Measurements from ENCODE around the gene PLEKHM1.
"Not testable (repeated sequence)": the region's sequence is repeated elsewhere in the genome, so short reads cannot be mapped to it uniquely, and the experiment has no call there.

The PLEKHM1 gene

DNA sequence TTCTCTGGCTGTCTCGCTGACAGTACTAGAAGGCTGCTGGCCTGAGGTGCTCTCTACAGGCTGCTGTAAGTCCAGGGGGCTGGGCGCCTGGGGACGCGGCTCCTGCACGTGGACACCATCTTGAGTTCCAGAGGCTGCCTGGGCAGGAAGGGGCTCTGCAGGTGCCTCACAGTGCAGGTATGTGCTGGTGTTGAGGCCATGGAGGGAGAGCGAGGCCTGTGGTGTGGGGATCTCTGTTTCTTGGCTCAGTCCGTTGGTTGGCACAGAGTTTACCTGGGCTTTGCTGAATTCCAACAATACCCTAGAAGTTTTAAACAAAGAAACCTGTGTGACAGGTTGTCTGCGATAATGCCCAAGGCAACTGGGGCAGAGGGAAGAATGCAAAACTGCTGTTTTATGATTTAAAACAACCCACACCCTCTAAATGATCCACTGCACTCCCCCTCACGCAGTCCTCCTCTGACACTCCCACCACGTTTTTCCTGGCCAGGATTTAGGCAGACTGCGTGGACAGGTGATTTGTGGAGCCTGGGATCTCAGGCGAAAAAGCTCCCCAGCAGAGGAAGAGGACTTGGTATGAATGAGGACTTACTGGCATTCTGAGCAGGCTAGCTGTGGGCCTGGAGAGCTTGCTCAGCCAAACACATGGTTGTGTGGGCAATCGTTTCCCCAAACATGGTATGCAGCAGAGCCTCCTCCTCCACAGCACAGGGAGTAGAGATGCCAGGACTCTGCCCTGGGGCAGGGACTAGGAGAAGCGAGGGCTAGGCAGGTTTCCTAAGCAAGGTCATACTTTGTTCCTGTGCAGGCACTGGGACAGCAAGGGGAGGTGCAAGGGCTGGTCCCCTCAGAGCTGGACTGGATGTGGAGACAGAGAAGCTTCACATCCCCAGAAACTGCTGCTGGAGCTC lies 22.0 kb downstream of the PLEKHM1 start:
- not testable (repeated sequence) for DNase-seq (ENCODE audit: extremely low read depth in 1 of 2, low read depth in 1 of 2)

DNA sequence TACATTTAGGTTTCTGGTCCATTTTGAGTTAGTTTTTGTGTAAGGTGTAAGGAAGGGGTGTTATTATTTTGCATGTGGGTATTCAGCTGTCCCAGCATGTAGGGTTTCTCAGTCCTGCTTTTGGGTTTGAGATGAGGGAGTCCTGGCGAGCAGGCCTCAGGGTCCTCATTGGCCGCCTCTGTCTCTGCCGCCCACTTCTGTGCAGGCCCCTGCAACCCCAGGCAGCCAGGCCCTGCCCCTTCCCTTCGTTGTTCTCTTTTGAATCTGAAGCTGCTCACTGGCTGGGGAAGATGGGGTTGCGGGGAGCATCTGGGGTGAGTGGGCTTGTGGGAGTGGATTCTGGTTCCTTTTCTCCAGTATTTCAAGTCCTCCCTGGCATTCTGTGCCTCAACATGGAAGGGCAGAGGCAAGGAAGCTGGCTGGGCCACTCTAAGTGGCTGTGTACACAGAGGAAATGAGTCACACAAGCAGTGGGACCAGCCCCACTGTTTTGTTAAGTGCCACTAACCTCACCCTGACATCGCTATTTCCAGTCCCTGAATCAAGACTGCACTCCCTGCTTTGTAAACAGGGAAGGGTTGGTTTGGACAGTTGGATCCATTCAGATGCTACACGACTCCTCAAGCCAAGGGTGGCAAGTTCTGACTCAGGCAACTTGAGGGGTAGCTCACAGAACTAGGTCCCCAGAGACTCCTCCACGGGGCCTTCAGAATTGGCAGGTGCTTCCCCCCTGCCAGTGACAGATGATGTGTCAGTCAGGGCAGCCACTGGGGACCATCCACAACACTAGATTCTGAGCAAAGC lies 28.8 kb downstream of the PLEKHM1 start:
- DNase-seq (ENCODE audit: extremely low read depth in 1 of 2, low read depth in 1 of 2) = peak in 1 of 2 donors; percentile 44

GRCh38 chr17:45460422-45460821 lies 30.1 kb downstream of the PLEKHM1 start:
- DNase-seq (ENCODE audit: extremely low read depth in 1 of 2, low read depth in 1 of 2) = not testable (repeated sequence)

GRCh38 chr17:45454341-45454740 lies 36.2 kb downstream of the PLEKHM1 start:
- DNase-seq (ENCODE audit: extremely low read depth in 1 of 2, low read depth in 1 of 2) = not testable (repeated sequence)

DNA sequence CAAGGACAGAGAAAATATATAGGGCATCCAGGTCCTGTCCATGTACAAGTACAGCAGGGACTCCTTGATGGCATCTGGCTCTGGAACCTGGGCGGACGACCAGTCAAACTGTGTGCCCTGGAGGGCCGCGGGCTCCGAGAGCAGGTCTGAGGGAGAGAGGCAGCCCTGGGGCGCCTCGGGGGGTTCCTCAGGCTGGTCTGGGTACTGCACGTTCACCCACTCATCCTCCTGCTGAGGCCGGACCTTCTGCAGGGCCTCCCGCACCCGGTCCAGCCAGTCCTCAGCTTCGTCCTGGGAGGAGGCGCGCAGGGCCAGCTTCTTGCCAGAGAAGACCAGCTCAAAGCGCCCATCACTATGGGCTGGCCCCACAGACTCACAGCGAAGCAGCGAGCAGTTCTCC lies 36.8 kb downstream of the PLEKHM1 start:
- not testable (repeated sequence) for DNase-seq (ENCODE audit: extremely low read depth in 1 of 2, low read depth in 1 of 2)

- DNase-seq (ENCODE audit: extremely low read depth in 1 of 2, low read depth in 1 of 2) = not testable (repeated sequence)
These were observed 37.3 kb downstream of the PLEKHM1 start for GRCh38 chr17:45453225-45453534.

DNA sequence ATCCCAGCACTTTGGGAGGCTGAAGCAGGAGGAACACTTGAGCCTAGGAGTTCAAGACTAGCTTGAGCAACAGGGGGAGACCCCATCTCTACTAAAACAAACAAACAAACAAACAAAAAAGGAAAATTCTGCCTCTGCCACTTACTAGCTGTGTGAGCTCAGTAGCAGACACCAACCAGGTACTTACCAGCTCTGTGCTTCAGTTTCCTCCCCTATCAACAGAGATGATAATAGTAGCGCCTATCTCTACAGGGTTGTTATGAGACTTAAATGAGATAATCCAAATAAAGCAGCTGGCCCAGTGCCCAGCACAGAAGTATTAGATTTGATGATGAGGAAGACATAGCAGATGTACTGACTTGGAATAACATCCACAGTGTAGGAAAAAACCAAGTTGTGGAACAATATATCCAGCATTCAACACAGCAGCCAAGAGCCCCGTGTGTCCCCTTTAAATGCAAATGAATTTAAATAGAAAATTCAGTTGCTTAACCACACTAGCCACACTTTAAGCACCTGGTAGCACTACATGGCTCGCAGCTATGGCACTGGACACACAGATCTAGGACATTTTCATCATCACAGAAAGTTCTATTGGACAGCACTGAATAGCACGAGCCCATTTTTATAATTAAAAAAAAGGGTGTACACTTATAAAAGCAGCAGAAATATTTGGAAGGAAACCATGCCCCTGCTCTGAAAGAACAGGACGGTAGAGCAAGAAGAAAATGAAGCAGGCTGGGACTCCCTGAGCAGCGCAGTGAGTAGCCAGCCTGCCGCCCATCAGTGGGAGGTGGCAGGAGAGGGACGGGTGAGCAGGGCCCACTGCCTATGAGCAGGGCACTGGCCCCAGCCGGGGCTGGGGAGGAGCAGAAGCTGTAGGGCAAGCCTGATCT lies 37.9 kb downstream of the PLEKHM1 start:
- not testable (repeated sequence) for DNase-seq (ENCODE audit: extremely low read depth in 1 of 2, low read depth in 1 of 2)

GRCh38 chr17:45451660-45452059 lies 38.9 kb downstream of the PLEKHM1 start:
- not testable (repeated sequence) for DNase-seq (ENCODE audit: extremely low read depth in 1 of 2, low read depth in 1 of 2)

- no peak for DNase-seq (ENCODE audit: extremely low read depth in 1 of 2, low read depth in 1 of 2)
These were observed 39.4 kb downstream of the PLEKHM1 start for GRCh38 chr17:45451131-45451530.

DNA sequence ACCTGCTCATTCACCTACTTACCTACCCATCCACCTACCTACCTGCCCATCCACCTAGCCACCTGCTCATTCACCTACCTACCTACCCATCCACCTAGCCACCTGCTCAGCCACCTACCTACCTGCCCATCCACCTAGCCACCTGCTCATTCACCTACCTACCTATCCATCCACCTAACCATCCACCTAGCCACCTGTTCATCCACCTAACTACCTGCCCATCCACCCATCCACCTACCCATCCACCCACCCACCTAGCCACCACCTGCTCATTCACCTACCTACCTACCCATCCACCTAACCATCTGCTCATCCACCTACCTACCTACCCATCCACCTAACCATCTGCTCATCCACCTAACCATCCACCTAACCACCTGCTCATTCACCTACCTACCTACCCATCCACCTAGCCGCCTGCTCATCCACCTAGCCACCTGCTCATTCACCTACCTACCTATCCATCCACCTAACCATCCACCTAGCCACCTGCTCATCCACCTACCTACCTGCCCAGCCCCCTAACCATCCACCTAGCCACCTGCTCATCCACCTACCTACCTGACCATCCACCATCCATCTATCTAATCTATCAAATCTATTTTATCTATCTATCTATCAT lies 40.7 kb downstream of the PLEKHM1 start:
- DNase-seq (ENCODE audit: extremely low read depth in 1 of 2, low read depth in 1 of 2) = not testable (repeated sequence)

DNA sequence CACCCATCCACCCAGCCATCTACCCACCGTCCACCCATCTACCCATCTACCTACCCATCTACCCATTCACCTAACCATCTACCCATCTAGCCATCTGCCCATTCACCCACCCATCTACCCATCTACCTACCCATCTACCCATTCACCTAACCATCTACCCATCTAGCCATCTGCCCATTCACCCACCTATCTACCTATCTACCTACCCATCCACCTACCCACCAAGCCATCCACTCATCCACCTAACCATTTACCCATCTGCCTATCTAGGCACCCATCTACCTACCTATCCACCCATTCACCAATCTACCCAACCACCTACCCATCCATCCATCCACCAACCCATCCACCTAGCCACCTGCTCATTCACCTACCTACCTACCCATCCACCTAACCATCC lies 41.3 kb downstream of the PLEKHM1 start:
- not testable (repeated sequence) for DNase-seq (ENCODE audit: extremely low read depth in 1 of 2, low read depth in 1 of 2)

GRCh38 chr17:45448483-45448882 lies 42.0 kb downstream of the PLEKHM1 start:
- DNase-seq (ENCODE audit: extremely low read depth in 1 of 2, low read depth in 1 of 2) = not testable (repeated sequence)

DNA sequence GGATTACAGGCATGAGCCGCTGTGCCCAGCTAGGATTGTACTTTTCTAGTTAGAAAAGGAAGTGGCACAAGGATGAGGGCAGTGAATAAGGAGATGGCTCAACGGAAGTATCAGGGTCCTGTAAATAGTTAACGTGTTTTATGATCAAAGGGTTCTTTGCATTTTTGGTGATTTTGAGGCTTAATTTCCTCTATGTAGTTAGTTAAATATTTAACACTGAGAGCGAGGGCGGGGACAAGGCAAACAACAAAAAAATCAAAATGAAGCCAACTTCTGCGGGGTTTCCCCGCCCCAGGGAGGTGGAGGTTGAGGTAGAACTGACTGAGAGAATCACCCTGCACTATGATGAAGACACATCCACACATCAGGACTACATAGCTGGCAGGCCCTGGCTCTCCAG lies 42.5 kb downstream of the PLEKHM1 start:
- DNase-seq (ENCODE audit: extremely low read depth in 1 of 2, low read depth in 1 of 2) = not testable (repeated sequence)

DNA sequence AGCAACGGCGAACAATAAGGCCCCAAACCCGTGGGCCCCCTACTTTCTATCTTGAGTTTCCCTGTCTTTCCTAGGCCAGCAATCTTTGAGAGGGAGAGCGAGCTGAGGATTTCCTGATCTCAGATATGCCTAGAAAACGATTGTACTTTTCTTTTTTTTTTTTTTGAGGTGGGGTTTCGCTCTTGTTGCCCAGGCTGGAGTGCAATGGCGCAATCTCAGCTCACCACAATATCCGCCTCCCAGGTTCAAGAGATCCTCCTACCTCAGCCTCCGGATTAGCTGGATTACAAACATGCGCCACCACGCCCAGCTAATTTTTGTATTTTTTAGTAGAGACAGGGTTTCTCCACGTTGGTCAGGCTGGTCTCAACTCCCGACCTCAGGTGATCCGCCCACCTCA lies 42.9 kb downstream of the PLEKHM1 start:
- DNase-seq (ENCODE audit: extremely low read depth in 1 of 2, low read depth in 1 of 2) = not testable (repeated sequence)

GRCh38 chr17:45446872-45447625 lies 43.5 kb downstream of the PLEKHM1 start:
- not testable (repeated sequence) for DNase-seq (ENCODE audit: extremely low read depth in 1 of 2, low read depth in 1 of 2)

DNA sequence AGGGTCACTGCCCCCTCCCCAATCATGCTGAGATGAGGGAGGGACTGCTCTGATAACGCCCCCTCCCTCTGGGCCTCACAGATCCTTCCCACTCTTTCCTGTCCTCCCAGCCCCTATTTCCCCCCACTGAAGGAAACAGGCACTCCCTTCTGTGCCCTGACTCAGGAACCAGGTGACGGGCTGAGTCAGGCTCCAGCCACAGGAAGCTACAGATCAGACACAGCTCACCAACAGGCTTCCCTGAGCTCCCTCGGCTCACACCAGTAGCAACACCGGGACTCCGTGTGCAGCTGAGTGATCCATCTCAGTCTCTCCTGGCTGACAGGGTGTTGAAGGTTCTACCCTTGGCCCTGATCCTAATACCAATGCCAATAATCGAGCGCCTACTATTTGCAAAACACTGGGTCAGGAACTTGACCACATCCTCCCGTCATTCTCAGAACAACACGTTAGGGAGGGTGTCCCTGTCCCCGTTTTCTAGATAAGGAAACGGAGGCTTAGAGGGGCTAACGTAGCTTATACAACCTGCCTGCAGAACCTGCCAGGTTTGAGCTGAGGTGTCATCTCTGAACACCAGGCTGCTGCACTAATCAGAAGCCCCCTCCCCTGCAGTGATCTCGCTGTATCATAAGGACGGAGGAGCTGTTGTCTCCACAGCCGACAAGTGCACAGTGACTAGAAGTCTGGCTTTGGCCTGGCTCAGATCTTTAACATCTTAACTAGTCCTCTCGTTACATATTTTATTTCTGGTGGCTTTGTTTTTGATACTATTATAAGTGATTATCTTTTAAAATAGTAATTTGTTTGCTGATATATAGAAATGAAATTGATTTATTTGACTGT lies 44.4 kb downstream of the PLEKHM1 start:
- DNase-seq (ENCODE audit: extremely low read depth in 1 of 2, low read depth in 1 of 2) = peak in 1 of 2 donors; percentile 45

- not testable (repeated sequence) for DNase-seq (ENCODE audit: extremely low read depth in 1 of 2, low read depth in 1 of 2)
These were observed 45.4 kb downstream of the PLEKHM1 start for GRCh38 chr17:45444856-45445820.

- not testable (repeated sequence) for DNase-seq (ENCODE audit: extremely low read depth in 1 of 2, low read depth in 1 of 2)
These were observed 46.2 kb downstream of the PLEKHM1 start for GRCh38 chr17:45444301-45444700.
